K562 (cell line): ENCODE measurements around the gene ZNF354B. TPM values are rescaled to one million over a fixed set of nuclear protein-coding genes. Genes with fewer than 3 reads are reported as not detected.

Source experiments
- ATAC-seq: fragments of 200-7000 bp; cut with Tn5 transposase; 3 replicates; pipeline ENCODE4 v1.9.1; 2020; ENCODE audit warnings: moderate library complexity
- BruUV-seq: library from RNA; stranded (reverse); fragments of 400-500 nt; replicated peaks from 2 replicates; lab custom pipeline; 2021; lab: Mats Ljungman, UMichigan
- CTCF ChIA-PET: fragments of 300-600 bp; formaldehyde crosslinking; extraction: SDS; loops from one replicate; lab custom pipeline; 2021; ENCODE audit warnings: low intra/inter-chr PET ratio; lab: Yijun Ruan, JAX
- POLR2A ChIA-PET: fragments of 300-600, 350-650 bp; sonication (Branson Sonifier 250); formaldehyde crosslinking; extraction: SDS; loops from one replicate; lab custom pipeline; 2021; ENCODE audit warnings: antibody characterized with exemption, inconsistent platforms; lab: Yijun Ruan, JAX
- DNase-seq, 4 experiments: peaks; one replicate each; pipeline versions ENCODE4 v3.0.0 to v3.0.0-alpha.2; 2011 to 2018; ENCODE audit warnings: low spot score in 3 of 4, mixed read lengths in 3 of 4; ENCODE audit errors: extremely low read depth in 1 of 4
- FAIRE-seq: peaks from 2 replicates; lab custom pipeline; 2011; peaks lifted over from hg19 to GRCh38; lab: Jason Lieb, UNC
- H2AFZ ChIP-seq: 2 replicates; pipeline ENCODE4 v1.6.0; 2011; ENCODE audit warnings: low read depth, low read length, control low read depth, inconsistent platforms
- H3K27ac ChIP-seq: fragments of 200-600 bp; 3 replicates; pipeline ENCODE4 v1.8.0; 2011; ENCODE audit warnings: low read depth, mild to moderate bottlenecking, control low read depth, inconsistent platforms, low read length, moderate library complexity, mixed read lengths; ENCODE audit errors: extremely low read depth
- H3K27me3 ChIP-seq, 2 experiments: fragments of 300-600 bp in 1 of 2; 2 replicates in 1 of 2; 3 replicates in 1 of 2; pipeline versions ENCODE4 v1.6.0 to v1.8.0; 2011; ENCODE audit warnings: inconsistent platforms in 2 of 2, low read length in 2 of 2, mild to moderate bottlenecking in 1 of 2, mixed read lengths in 1 of 2, moderate library complexity in 1 of 2; ENCODE audit not compliant: control insufficient read depth in 2 of 2, insufficient read depth in 2 of 2
- H3K36me3 ChIP-seq: fragments of 300-600 bp; 3 replicates; pipeline ENCODE4 v1.8.0; 2011; ENCODE audit warnings: mild to moderate bottlenecking, low read length, inconsistent platforms; ENCODE audit not compliant: control insufficient read depth, insufficient read depth
- H3K4me1 ChIP-seq, 2 experiments: fragments of 200-600 bp in 1 of 2; replicated peaks in 1 of 2; 2 replicates in 1 of 2; 3 replicates in 1 of 2; pipeline versions ENCODE4 v1.5.1 to v1.8.0; 2011; ENCODE audit warnings: inconsistent platforms in 2 of 2, low read length in 2 of 2, mild to moderate bottlenecking in 1 of 2, mixed read lengths in 1 of 2, moderate library complexity in 1 of 2; ENCODE audit not compliant: control insufficient read depth in 2 of 2, insufficient read depth in 2 of 2
- H3K4me2 ChIP-seq: 2 replicates; pipeline ENCODE4 v1.6.1; 2011; ENCODE audit warnings: low read length, control low read depth, inconsistent platforms, mixed read lengths; ENCODE audit not compliant: insufficient read depth
- H3K4me3 ChIP-seq: fragments of 200-600 bp; sonication (generic), shearing (Covaris generic); 2 replicates; pipeline ENCODE4 v1.5.1; 2016; ENCODE audit warnings: control low read depth, inconsistent platforms
- H3K79me2 ChIP-seq: fragments of 200-600 bp; 3 replicates; pipeline ENCODE4 v1.8.0; 2011; ENCODE audit warnings: low read length, inconsistent platforms; ENCODE audit not compliant: control insufficient read depth, insufficient read depth
- H3K9ac ChIP-seq, 2 experiments: 2 replicates each; pipeline versions ENCODE4 v1.6.0 to v1.6.1; 2011; ENCODE audit warnings: low read depth in 2 of 2, low read length in 2 of 2, control low read depth in 1 of 2, inconsistent platforms in 1 of 2, mild to moderate bottlenecking in 1 of 2, mixed read lengths in 1 of 2; ENCODE audit not compliant: insufficient read depth in 1 of 2
- H3K9me1 ChIP-seq: one replicate; pipeline ENCODE4 v1.6.0; 2011; ENCODE audit warnings: inconsistent platforms, mild to moderate bottlenecking, low read length, moderate library complexity; ENCODE audit not compliant: control insufficient read depth, insufficient read depth
- H3K9me3 ChIP-seq: replicated peaks from 2 replicates; pipeline ENCODE4 v1.5.1; 2011; ENCODE audit warnings: low read depth, low read length, inconsistent platforms; ENCODE audit not compliant: control insufficient read depth, insufficient read depth
- H4K20me1 ChIP-seq: replicated peaks from 2 replicates; pipeline ENCODE4 v1.6.1; 2011; ENCODE audit warnings: low read length, inconsistent platforms, mixed read lengths; ENCODE audit not compliant: control insufficient read depth, insufficient read depth
- CBX2 ChIP-seq: fragments of 200-600 bp; sonication (generic); IDR thresholded peaks from one replicate; pipeline ENCODE4 v1.6.1; 2012; ENCODE audit warnings: mild to moderate bottlenecking, low read length, inconsistent platforms; ENCODE audit not compliant: insufficient read depth, poor library complexity, severe bottlenecking
- CCNT2 ChIP-seq: IDR thresholded peaks from 2 replicates; pipeline ENCODE4 v1.6.1; 2011; ENCODE audit warnings: borderline replicate concordance, low read depth, mild to moderate bottlenecking, moderate library complexity, mixed read lengths, low read length; ENCODE audit not compliant: insufficient read length; ENCODE audit errors: extremely low read depth
- GATA2 ChIP-seq: sonication (generic); formaldehyde crosslinking; IDR thresholded peaks from 2 replicates; pipeline ENCODE4 v1.4.0; 2020; ENCODE audit warnings: mild to moderate bottlenecking, missing genetic modification reagents
- HNRNPH1 ChIP-seq: fragments of 200-400 bp; formaldehyde crosslinking; optimal IDR thresholded peaks from 2 replicates; pipeline ENCODE3; 2017; ENCODE audit warnings: low read depth, mild to moderate bottlenecking, low read length, moderate library complexity
- HSF4 ChIP-seq: fragments of 250-450 bp; sonication (Bioruptor Pico); IDR thresholded peaks from 2 replicates; pipeline ENCODE4 v2.1.2; 2022; ENCODE audit warnings: mild to moderate bottlenecking, moderate library complexity, borderline replicate concordance
- KLF1 ChIP-seq: fragments of 450-650 bp; IDR thresholded peaks from 2 replicates; pipeline ENCODE4 v1.6.1; 2016; ENCODE audit warnings: missing genetic modification characterization, missing compliant biosample characterization
- PCBP2 ChIP-seq: fragments of 200-400 bp; formaldehyde crosslinking; IDR thresholded peaks from 2 replicates; pipeline ENCODE4 v1.6.1; 2018; ENCODE audit warnings: low read length, low read depth, mild to moderate bottlenecking, moderate library complexity; ENCODE audit not compliant: poor library complexity, severe bottlenecking
- POLR2AphosphoS5 ChIP-seq: IDR thresholded peaks from 2 replicates; pipeline ENCODE4 v1.6.1; 2011; ENCODE audit warnings: mild to moderate bottlenecking, low read depth, low read length, moderate library complexity; ENCODE audit not compliant: control insufficient read depth, insufficient read depth
- RCOR1 ChIP-seq, 2 experiments: IDR thresholded peaks; 2 replicates each; pipeline ENCODE4 v1.6.1; 2012; ENCODE audit warnings: low read depth in 2 of 2, low read length in 2 of 2, borderline replicate concordance in 1 of 2, improper control_type of control experiment in 1 of 2
- SMAD1 ChIP-seq: fragments of 150-350 bp; IDR thresholded peaks from 2 replicates; pipeline ENCODE4 v1.6.1; 2014; ENCODE audit warnings: low read length, low read depth; ENCODE audit not compliant: partially characterized antibody
- SPI1 ChIP-seq: IDR thresholded peaks from 2 replicates; pipeline ENCODE4 v1.6.1; 2011; ENCODE audit warnings: low read depth, low read length, control low read depth, borderline replicate concordance
- SRSF3 ChIP-seq: fragments of 200-400 bp; formaldehyde crosslinking; IDR thresholded peaks from 2 replicates; pipeline ENCODE4 v1.6.1; 2016; ENCODE audit warnings: mild to moderate bottlenecking, low read length, moderate library complexity; ENCODE audit not compliant: insufficient read depth
- U2AF2 ChIP-seq: fragments of 200-400 bp; formaldehyde crosslinking; optimal IDR thresholded peaks from 2 replicates; pipeline ENCODE3; 2017; ENCODE audit warnings: low read depth, mild to moderate bottlenecking, low read length
- ZBED1 ChIP-seq: IDR thresholded peaks from 2 replicates; pipeline ENCODE4 v1.6.1; 2014
- ZNF134 ChIP-seq: fragments of 250-450 bp; sonication (Bioruptor Pico); conservative IDR thresholded peaks from 2 replicates; pipeline ENCODE4 v1.4.0; 2020
- ZNF644 ChIP-seq: fragments of 200-800 bp; sonication (Bioruptor generic); IDR thresholded peaks from 2 replicates; pipeline ENCODE4 v1.6.1; 2016; ENCODE audit warnings: low read depth, missing genetic modification characterization, missing compliant biosample characterization
- WGBS: fragments of 100-300 bp; shearing (Covaris generic); methylation state at CpG from one replicate; pipeline ENCODE4 v1.1.6; 2016; ENCODE audit warnings: low coverage, mixed read lengths; ENCODE audit not compliant: insufficient coverage; ENCODE audit errors: missing lambda C conversion rate; 5-methylcytosine and 5-hydroxymethylcytosine counted together
- in situ Hi-C: fragments of 300-500 bp; cut with MboI; formaldehyde crosslinking; loops from 4 replicates; pipeline ENCODE4 v1.15.0; 2018; ENCODE audit warnings: inconsistent platforms, mixed read lengths
- intact Hi-C: fragments of 100-400 bp; cut with micrococcal nuclease; formaldehyde crosslinking; loops from 2 replicates; pipeline ENCODE4 v1.14.2; 2022
- polyA plus RNA-seq, 8 experiments: library from polyadenylated mRNA; depleted of rRNA in 4 of 8; stranded (reverse) in 5 of 8; unstranded in 3 of 8; fragments of >200 nt; fragmentation: Nextera tagmentation in 2 of 8; fragmentation: Illumina TruSeq in 1 of 8; extraction: Ambion mirVana in 2 of 8; extraction: Trizol in 1 of 8; gene quantifications; 2 replicates each; pipeline versions ENCODE4 v1.2.1 to v1.2.3, GENCODE V29; 2011 to 2014; ENCODE audit warnings: inconsistent platforms in 1 of 8, missing spikeins in 1 of 8
- total RNA-seq, 7 experiments: library from RNA; depleted of rRNA in 6 of 7; stranded (reverse); fragments of >200 nt in 6 of 7; fragmentation: Illumina TruSeq in 2 of 7; extraction: Trizol in 2 of 7; gene quantifications; 2 replicates each; pipeline versions ENCODE4 v1.2.1 to v1.2.3, GENCODE V29; 2011 to 2021; ENCODE audit warnings: low replicate concordance in 1 of 7
- TF ChIP-seq, protein P1 (sequence below): fragments of 450-650 bp; IDR thresholded peaks from 2 replicates; pipeline ENCODE4 v1.6.1; 2018; ENCODE audit not compliant: partially characterized antibody

Gene ZNF354B
- total and polyA plus RNA-seq, 9 of the 15 experiments (the other 6 are each of a cell fraction or from before 2014, with no cell fraction given), result 1.8 to 18.3 (median 11.2) TPM

DNA sequence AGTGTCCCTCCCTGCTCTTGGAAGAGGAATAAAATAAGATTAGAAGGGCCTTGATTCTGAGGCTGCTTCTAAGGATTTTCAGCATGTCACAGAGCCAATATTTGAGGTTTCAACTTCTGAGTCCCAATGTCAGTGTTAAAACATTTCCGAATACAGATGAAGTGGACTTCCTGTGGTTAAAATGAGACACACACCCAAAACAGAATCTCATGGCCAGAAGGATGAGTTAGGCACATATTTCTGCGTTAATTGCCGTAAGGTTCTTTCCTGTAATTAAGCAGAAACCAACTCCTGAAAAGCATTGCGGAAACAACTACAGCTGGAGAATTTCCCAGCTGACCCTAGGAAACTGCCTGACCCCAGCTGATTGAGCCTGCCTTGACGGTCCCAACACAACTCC is 10.4 kb upstream of the ZNF354B start:
- TF ChIP-seq ZNF134 (no peak), KLF1 (tag) (no peak), ZNF644 (tag) (no peak), U2AF2 (no peak), HNRNPH1 (no peak), HSF4 (CRISPR knock-in tag) (no peak), SRSF3 (no peak), GATA2 (no peak), POLR2AphosphoS5 (no peak), RCOR1 (IDR thresholded peaks at IDR 0.05; ENCODE audit: borderline replicate concordance in 1 of 2, low read depth in 2 of 2, low read length in 2 of 2) (no peak), CCNT2 (no peak), ZBED1 (no peak), SPI1 (no peak), SMAD1 (no peak), PCBP2 (no peak), CBX2 (no peak)
- TF ChIP-seq, protein P1, sequence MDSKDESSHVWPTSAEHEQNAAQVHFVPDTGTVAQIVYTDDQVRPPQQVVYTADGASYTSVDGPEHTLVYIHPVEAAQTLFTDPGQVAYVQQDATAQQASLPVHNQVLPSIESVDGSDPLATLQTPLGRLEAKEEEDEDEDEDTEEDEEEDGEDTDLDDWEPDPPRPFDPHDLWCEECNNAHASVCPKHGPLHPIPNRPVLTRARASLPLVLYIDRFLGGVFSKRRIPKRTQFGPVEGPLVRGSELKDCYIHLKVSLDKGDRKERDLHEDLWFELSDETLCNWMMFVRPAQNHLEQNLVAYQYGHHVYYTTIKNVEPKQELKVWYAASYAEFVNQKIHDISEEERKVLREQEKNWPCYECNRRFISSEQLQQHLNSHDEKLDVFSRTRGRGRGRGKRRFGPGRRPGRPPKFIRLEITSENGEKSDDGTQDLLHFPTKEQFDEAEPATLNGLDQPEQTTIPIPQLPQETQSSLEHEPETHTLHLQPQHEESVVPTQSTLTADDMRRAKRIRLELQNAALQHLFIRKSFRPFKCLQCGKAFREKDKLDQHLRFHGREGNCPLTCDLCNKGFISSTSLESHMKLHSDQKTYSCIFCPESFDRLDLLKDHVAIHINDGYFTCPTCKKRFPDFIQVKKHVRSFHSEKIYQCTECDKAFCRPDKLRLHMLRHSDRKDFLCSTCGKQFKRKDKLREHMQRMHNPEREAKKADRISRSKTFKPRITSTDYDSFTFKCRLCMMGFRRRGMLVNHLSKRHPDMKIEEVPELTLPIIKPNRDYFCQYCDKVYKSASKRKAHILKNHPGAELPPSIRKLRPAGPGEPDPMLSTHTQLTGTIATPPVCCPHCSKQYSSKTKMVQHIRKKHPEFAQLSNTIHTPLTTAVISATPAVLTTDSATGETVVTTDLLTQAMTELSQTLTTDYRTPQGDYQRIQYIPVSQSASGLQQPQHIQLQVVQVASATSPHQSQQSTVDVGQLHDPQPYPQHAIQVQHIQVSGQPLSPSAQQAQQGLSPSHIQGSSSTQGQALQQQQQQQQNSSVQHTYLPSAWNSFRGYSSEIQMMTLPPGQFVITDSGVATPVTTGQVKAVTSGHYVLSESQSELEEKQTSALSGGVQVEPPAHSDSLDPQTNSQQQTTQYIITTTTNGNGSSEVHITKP, result no peak
- Histone ChIP-seq H3K9me3 (no peaks in the 10 kb centered on the region), H3K4me3 (no peak overlapping the region), H4K20me1 (no peaks in the 10 kb centered on the region), H3K27me3 (peaks cover 18 to 35% of the 10 kb centered on the region in 2 experiments; a peak in 4 of 5 replicates), H3K9me1 (no peaks in the 10 kb centered on the region), H3K9ac (no peak overlapping the region), H3K27ac (no peak overlapping the region), H3K4me1 (peaks cover under 1 to 2% of the 10 kb centered on the region in 2 experiments; a peak in 3 of 5 replicates), H3K36me3 (no peaks in the 10 kb centered on the region), H2AFZ (no peak overlapping the region), H3K4me2 (no peak overlapping the region), H3K79me2 (no peaks in the 10 kb centered on the region)
- ChIA-PET CTCF (no interaction called here), POLR2A (no interaction called here)
- intact Hi-C loops, result no loop called here
- no peak for FAIRE-seq
- no peak for DNase-seq
- 10% methylated on average over 5 of the region's 5 CpGs for WGBS
- in situ Hi-C loops, result loop anchor here (25.0 kb wide), 1 partner anchor 562 kb away; no protein-coding TSS in a partner anchor
- ATAC-seq, result no peak
- BruUV-seq, result no TSS peak
